IPS-11a (cell line): ENCODE results near the gene TLE5.
"Not testable (repeated sequence)": the region's sequence is repeated elsewhere in the genome, so short reads cannot be mapped to it uniquely, and the experiment has no call there.

Experiments used
- H3K4me3 ChIP-seq: one replicate; pipeline ENCODE4 v1.5.1; 2013; ENCODE audit warnings: low read depth, low read length, control low read depth

The TLE5 gene

DNA sequence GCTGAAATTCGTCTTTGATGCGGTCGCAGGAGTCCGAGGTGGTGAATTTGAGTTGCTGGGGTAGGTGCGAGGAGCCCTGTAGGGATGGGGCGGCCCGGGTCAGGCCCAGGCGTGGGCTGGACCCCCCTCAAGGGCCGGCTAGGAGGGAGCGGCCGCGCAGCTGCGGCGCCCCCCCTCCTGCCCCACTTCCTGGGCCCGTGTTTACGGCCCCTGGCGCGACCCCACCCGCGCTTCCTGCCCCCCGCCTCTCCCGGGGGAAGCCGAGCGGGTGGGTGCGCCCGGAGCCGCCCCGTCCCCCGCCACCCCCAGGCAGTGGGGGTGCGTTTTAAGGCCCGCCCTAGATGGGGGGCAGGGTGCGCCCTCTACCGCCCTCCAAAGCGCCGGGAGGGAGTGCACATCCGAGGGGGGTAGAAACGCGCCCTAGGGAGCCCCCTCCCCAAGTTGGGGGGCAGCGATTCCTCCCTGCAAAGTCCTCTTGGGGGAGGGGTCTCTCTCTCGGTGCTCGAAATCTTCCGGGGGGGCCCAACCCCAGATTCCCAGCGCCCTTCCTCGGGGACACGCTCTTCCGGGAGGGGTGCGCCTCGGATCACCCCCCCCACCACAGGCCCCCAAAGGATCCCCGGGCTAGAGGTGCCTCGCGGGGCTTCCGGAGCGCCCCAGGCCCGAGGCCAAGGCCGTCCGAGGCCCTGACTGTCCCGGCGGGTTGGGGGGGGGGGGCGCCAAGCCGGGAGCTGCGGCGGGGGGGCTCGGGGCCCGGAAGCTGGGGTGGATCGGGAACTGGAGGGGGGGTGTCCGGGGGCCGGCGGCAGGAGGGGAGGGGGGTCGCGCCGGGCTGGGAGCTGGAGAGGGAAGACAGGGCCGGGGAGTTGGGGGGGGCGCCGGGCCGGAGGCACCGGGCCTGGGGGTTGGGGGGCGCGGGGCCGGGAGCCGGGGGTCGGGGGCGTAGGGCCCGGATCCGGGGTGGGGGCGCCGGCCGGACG is 823 bp downstream of the TLE5 start:
- peak overlapping the region; percentile 66 for H3K4me3 ChIP-seq

DNA sequence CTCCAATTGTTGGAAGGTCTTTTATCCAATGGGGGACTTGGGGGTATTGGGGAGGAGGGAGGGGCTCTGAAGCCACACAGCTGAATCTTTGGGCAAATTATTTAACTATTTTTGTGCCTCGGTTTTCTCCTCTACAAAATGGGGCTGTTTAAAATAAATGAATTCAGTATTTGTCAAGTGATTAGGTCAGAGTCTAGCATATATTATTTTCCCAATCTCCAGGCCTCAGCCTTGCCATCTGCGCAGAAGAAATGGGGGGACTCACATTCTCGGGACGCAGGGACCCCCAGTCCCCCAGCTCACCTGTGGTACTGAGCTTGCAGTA is 1.5 kb downstream of the TLE5 start:
- peak overlapping the region; percentile 66 for H3K4me3 ChIP-seq

DNA sequence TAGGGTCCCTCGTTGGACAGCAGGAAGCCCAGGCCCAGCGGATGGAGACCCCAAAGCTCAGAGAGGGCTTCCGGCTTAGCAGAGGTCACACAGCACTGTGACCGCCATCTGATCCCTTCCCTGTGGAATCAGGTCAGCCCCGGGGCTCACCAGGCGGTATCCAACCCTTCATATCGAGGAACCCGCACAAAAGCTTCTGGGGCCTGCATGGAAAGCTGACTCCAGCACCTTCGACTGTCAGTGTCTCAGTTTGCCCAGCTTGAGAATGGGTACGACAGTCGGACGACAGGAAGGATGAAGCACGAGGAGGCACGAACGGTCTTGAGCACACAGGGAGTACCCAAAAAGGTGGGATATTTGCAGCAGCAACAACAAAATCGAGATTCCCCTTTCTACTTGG is 2.6 kb downstream of the TLE5 start:
- H3K4me3 ChIP-seq, result no peak overlapping the region

DNA sequence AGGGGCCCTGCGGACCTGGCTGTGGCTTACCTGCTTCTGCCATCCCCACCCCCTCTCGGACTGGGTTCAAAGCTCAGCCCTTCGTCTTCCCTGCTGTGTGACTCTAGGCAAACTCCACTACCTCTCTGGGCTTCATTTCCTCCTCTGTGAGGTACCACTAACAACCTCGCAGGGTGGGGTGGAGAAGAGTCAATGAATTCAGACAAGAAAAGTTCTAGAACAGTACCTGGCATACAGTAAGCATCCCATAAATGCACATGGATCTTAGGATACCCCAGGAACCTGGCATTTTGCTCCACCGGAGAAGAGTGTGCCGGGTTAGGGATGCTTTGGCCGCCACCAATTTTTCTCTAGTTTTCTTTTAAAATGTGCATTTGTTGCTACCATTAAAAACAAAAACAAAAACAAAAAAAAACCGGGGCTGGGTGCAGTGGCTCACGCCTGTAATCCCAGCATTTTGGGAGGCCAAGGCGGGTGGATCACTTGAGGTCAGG is 3.4 kb downstream of the TLE5 start:
- no peak overlapping the region for H3K4me3 ChIP-seq

DNA sequence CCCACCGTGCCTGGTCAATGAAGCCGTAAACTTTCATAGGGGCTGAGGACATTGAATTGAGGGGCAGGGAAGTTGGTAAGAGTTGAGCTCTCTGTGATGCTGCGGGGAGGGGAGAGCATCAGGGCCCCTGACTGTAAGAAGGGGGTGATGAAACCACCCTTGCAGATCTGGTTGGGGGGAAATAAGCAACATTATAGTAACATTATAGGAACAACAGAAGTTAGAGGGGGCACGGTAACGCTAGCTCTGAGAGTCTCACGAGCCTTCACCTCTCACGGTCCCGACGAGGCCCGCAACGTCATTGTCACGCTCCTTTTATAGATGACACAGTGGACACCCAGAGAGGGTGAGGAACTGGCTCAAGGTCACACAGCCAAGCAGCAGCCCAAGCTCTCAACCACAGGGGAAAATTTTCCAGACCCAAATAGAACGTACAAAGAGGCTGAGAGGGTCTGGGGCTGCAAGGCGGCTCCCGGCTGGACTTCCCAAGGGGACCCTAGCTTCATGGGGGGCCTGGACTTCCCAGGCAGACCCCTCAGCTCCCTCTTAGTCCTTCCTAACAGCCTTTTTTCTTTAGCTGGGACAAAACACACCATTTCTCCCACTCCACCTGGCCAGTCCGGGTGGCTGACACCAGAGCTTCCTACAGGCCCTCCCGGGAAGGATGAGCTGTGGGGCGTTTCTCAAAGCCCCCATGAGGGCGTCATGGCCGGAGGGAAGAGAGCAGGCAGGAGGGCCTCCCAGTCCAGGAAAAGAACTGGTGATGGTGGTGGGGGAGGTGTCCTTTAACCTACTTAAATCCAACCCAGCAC is 4.1 kb downstream of the TLE5 start:
- H3K4me3 ChIP-seq, result no peak overlapping the region

DNA sequence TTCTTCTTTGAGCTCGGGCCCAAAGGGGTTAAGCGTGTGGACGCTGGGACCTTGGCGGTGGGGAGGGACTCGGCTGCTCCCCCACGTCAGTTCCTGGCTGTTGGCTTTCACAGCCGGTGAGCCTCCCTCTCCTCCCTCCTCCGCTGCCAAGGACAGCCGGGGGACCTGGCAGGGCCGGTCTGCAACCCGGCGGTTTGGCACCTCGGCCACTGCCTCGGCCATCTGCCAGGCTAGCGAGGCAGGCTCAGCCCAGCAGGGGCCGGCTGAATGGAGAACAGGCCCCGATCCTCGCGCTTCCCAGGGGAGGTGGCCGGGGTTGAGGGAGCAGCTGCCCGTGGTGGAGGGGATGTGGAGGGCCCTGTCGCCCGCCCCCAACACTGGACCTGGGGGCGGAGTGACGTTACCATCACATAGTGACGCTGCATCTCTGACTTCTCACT is 5.0 kb downstream of the TLE5 start:
- no peak overlapping the region for H3K4me3 ChIP-seq

DNA sequence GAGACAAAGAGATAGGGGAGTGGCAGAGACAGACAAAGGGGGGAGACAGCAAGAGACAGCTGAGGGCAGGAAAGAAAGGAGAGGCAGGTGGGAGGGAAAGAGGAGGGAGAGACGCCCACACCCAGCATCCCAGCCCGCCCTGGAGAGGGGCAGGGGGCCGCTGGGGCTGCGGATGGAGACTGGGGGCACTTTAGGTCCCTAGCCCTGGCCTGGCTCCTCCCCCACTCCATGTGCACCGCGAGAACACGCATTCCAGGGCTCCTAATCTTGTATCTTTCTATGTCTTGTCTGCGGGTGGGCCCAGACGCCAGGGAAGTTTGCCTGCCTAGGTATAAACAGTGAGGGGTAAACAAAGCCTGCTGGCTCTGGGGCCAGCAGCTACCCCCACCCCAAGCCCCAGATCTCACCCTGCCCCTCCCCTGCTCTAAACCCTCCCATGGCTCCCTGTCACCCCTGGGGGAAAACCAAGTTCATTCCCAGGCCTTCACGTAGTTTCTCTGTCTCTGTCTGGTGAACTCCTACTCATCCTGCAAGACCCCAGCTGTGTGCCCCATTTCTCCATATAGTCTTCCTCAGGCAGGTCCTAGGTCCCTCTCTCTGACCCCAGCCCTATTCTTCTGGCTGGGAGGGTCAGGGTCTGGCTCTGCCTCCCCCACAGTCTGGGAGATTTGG is 5.7 kb downstream of the TLE5 start:
- H3K4me3 ChIP-seq, result no peak overlapping the region

DNA sequence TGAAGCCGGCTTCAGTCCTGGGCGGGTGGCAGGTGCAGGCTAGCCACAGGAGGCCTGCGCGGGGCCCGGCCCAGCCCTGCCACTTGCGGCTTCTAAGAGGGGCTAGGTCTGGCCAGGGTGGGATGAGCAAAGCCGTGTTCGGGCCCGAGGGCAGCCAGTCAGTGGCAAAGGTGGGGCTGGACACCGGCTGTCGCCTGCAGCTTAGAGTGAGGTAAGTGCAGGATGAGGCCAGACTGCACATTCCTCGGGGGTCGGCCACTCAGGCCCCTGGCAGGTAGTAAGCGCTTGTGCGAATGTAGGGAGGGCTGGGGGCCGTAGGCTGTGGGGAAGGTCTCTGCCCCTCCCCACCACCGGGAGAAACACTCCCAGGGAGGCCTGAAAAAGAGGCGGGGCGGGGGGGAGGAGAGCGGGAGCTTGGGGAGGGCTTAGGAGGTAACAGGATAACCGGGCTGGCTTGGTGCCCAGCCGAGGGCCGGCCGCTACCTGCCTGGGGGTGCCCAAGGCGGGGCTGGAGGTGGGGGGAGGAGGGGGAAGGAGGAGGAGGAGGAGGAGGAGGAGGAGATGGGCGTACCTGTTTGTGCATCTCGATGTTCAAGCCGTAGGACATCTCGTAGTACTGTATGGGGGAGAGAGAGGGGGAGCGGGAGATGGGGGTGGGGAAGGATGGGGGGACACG is 6.4 kb downstream of the TLE5 start:
- no peak overlapping the region for H3K4me3 ChIP-seq

DNA sequence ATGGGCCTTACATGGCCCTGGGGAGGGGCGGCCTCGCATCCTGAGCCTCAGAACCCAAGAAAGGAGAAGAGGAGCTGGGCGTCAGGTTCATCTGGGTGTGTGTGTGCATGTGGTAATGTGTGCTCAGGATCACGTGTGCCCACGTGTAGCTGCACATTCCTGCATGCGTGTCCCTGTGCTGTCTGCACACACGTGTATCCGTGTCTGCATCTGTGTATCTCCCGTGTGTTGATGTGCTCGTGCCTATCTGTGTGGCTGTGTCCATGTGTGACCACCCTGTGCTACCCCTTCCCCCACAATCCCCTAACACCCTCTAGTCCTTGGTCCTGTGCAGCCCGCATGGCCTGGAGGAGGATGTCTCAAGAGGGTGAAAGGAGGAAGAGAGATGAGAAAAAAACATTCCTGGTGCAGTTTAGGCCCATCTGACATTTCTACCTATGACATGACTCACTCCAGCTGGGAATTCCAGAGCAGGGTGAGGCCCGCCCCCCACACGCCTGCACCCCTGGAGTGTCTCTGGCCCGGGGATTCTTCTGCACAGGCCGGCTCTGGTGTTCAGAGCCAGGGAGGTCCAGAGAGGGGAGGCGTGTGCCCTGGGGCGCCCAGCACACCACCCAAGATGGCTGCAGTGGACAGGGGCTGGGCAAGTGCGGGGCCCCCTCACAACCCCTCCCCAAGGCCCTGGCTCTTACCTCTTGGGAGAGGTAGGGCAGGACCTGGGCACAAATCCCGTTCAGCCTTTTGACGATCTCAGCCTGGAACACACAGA is 7.1 kb downstream of the TLE5 start:
- no peak overlapping the region for H3K4me3 ChIP-seq

DNA sequence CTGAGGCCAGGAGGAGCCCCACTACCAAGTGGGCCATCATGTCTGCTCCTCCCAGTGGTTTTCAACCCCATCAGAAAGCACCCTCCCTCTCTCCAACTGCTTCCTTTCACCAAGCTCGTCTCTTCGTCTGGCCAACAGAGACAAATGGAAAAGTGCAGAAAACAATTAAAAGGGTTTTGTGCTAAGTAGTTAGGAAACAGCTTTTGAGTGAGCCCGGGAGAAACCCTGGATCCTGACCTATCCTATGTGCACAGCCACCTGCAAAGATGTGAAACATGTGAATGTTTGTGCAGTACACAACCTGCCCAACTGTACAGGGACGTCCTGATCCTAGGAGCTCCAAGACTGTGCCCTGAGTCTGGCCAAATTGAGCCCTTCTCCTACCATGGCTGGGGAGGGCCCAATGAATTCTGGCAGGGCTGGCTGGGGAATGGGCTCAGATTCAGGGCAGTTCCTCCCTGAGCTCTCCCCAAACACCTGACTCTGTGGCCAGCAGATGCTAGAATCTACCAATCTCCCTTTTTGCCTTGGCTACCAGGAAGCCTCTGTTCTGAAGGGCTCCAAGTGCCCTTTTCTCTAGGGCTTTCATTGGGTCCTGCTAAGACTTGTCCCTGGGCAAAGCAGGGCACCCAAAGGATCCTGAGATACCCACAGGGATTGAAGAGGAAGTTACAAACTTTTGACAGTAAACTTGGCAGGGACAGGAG is 7.9 kb downstream of the TLE5 start:
- H3K4me3 ChIP-seq, result no peak overlapping the region

DNA sequence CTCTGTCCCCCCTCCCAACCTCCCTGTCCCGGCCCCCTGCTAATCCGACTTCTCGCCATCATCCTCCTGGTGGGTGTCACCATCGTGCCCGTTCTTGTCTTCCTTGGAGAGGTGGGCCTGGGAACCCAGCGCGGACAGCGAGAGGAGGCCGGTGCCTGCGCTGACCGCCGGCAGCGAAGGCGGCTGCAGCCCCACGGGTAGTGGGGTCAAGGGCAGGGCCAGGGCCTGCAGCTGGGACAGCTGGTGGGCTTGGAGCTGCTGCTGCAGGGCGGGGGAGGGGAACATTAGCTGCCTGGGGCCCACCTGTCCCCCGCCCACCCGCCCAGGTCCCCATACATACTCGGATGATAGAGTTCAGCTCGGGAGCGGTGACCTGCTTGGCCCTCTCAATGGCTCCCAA is 8.5 kb downstream of the TLE5 start:
- no peak overlapping the region for H3K4me3 ChIP-seq

DNA sequence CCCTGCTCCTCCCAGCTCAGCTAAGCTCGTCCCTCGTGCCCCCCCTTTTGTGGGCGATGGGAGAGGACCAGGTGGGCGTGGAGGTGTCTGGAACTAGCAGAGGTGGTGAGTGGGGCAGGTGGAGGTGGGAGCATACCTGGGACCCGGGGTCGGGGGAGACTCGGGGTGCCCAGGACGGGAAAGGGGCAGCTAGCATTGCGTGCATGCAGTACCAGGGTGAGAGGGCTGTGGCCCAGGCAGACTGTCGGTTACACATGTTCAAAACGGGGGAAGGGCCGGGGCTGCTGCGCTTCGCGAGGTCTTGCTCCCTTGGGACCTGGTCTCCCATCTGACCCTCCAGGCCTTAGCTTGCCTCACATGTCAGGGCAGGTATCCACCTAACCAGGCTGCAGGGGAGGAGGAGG is 9.1 kb downstream of the TLE5 start:
- no peak overlapping the region for H3K4me3 ChIP-seq

DNA sequence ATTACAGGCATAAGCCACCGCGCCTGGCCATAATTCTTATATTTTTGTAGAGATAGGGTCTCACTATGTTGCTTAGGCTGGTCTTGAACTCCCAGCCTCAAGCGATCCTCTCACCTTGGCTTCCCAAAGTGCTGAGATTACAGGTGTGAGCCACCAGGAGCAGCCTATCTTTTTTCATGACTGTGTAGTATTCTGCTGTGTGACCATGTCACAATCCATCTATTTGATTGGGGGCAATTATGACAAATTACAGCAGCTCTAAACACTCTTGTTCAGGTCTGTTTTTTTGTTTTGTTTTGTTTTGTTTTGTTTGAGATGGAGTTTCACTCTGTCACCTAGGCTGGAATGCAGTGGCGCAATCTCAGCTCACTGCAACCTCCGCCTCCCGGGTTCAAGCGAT is 12.3 kb downstream of the TLE5 start:
- not testable (repeated sequence) for H3K4me3 ChIP-seq

DNA sequence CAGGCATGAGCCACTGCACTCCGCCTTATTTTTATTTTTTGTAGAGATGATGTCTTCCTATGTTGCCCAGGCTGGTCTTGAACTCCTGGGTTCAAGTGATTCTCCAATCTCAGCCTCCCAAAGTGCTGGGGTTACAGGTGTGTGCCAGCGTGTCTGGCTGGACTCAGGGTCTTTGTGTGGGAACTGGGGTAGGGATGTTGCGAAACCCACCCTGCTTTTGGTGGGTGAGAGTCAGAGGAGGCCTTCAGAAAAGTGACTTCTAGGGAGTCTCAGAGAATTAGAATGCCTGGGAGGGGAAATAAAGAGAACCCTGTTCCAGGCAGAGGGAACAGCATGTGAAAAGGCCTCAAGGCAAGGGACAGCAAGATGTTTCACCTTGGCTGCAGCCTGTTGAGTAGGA is 13.2 kb downstream of the TLE5 start:
- H3K4me3 ChIP-seq, result no peak overlapping the region

DNA sequence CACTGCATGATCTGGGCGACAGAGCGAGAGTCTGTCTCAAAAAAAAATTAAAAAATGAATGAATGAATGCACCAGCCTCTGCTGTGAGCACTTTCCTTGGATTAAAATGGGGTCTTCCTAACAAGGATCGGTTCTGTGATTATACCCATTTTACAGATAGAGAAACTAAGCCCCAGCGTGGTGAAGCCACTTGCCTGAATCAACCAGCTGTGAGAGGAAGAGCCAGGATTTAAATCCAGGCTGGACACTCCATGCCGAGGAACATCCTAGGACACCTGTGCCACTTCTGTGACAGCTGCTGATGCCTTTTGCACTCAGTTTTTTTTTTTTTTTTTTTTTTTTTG is 14.1 kb downstream of the TLE5 start:
- H3K4me3 ChIP-seq, result no peak overlapping the region

DNA sequence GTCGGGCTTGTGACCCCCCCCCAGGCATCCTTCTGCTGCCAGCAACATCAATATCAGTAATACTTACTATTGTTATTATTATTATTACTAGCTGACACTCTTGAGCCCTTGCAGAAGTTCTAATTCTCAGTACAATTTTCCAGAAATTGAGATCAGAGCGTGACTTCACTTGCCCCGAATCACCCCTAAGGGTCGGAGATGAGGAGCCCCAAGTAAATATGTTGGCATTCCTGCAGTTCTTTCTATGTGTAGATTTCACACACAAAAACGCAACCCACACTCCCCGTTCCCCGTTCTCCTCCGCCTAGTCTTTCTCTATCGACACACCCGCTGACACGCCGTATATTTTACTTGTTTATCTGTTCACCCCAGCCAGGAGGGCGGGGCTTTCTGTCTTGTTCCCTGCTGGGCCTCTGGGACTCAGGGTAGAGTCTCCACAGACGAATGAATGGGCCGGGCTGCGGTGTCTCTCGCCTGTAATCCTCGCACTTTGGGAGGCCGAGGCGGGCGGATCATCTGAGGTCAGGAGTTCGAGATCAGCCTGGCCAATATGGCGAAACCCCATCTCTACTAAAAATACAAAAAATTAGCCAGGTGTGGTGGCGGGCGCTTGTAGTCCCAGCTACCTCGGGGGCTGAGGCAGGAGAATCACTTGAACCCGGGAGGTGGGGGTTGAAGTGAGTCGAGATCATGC is 14.7 kb downstream of the TLE5 start:
- H3K4me3 ChIP-seq, result peak overlapping the region; percentile 13

DNA sequence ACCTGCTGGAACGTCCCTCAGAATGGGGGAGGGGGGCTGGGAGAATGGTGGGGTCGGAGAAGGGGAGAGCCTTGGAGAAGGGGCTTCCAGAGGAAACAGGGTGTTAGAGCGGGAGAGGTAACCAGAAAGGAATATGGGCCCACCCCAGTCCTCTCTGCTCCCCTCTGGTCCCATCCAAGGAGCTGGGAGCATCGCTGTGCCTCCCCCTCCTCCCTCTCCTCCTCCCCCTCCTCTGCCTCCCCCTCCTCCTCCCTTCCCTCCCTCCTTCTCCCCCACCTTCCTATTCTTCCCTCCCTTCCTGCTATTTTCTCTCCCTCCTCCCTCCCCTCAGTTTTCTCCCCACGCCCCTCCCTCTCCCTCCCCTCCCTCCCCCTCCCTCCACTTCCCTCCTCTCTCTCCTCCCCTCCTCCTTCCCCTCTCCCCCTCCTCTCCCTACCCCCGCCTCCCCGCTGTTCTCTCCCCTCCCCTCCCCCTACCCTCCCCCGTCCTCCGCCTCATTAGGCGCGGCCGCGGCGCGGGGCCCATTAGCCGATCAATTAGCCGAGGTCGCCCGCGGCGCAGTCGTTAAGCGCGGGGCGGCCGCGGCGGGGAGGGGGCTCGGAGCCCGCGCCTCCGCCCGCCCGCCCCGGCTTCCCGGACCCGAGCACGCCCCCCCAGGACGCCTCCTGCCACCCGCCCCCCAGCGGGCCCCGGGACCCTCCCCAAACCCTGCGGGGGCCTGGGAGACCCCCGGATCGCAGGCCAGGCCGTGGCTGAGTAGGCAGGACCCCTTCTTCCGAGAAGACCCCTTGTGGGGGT is 15.4 kb downstream of the TLE5 start:
- peak overlapping the region; percentile 13 for H3K4me3 ChIP-seq
